ENCODE data around the gene FNIP1. TPM values are rescaled to one million over a fixed set of nuclear protein-coding genes. Genes with fewer than 3 reads are reported as not detected.

The FNIP1 gene
- total RNA-seq, 1 donor from 2014 or later, result 18.8 TPM

DNA sequence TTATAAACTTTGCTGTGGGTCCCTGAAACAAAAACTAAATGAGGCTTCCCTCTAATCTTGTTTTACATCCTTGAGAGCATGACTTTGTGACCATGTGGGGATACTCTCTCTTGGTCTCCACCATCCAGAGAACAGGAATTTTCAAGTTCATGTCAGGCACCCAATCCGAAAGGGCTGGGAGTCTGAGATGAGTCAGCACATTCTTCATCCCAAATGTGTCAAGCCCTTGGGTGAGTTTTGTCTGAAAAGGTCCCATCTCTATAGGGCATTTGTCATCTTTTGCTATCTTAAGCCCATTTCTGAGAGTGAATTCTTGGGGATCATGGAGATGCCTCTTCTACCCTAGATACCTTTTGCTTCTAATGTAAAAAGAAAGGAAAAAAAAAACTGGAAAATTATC lies 134.9 kb downstream of the FNIP1 start:
- Mint-ChIP-seq H3K36me3 (ENCODE audit: low read depth) (peaks cover 55% of the 10 kb centered on the region), H3K9me3 (peaks cover 25% of the 10 kb centered on the region), H3K27me3 (ENCODE audit: insufficient read depth) (no peaks in the 10 kb centered on the region), H3K27ac (no peak overlapping the region), H3K4me3 (no peak overlapping the region), H3K4me1 (ENCODE audit: low read depth) (no peaks in the 10 kb centered on the region)
- intact Hi-C loops (cut with micrococcal nuclease), result no loop called here
- no peak for DNase-seq (ENCODE audit: low spot score)

DNA sequence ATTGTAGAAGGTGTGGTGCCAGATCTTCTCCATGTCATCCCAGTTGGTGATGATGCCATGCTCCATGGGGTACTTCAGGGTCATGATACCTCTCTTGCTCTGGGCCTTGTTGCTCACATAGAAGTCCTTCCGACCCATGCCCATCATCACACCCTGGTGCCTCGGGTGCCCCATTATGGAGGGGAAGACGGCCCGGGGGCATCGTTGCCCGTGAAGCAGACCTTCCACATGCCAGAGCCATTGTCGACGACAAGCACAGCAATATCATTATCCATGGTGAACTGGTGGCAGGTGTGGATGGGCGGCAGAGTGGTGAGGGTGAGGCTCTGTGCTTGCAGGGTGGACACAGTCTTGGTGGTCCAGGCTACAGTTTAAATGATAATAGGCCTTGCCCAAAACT lies 137.0 kb downstream of the FNIP1 start:
- no peak overlapping the region for H3K27ac Mint-ChIP-seq
- peaks cover 10% of the 10 kb centered on the region for H3K4me1 Mint-ChIP-seq (ENCODE audit: low read depth)
- no peak overlapping the region for H3K4me3 Mint-ChIP-seq
- intact Hi-C loops (cut with micrococcal nuclease), result no loop called here
- H3K27me3 Mint-ChIP-seq (ENCODE audit: insufficient read depth), result no peaks in the 10 kb centered on the region
- peaks cover 25% of the 10 kb centered on the region for H3K9me3 Mint-ChIP-seq
- peaks cover 48% of the 10 kb centered on the region for H3K36me3 Mint-ChIP-seq (ENCODE audit: low read depth)
- DNase-seq (ENCODE audit: low spot score), result no peak

DNA sequence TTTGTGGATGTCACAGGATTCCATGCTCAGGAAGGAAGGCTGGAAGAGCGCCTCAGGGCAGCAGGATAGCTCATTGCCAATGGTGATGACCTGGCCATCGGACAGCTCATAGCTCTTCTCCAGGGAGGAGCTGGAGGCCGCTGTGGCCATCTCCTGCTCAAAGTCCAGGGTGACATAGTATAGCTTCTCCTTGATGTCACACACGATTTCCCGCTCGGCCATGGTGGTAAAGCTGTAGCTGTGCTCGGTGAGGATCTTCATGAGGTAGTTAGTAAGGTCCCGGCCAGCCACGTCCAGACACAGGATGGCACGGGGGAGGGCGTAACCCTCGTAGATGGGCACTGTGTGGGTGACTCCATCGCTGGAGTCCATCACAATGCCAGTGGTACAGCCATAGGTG lies 137.5 kb downstream of the FNIP1 start:
- DNase-seq (ENCODE audit: low spot score), result no peak
- peaks cover 51% of the 10 kb centered on the region for H3K36me3 Mint-ChIP-seq (ENCODE audit: low read depth)
- peaks cover 25% of the 10 kb centered on the region for H3K9me3 Mint-ChIP-seq
- intact Hi-C loops (cut with micrococcal nuclease), result no loop called here
- no peak overlapping the region for H3K27ac Mint-ChIP-seq
- H3K27me3 Mint-ChIP-seq (ENCODE audit: insufficient read depth), result no peaks in the 10 kb centered on the region
- H3K4me3 Mint-ChIP-seq, result no peak overlapping the region
- peaks cover 14% of the 10 kb centered on the region for H3K4me1 Mint-ChIP-seq (ENCODE audit: low read depth)

DNA sequence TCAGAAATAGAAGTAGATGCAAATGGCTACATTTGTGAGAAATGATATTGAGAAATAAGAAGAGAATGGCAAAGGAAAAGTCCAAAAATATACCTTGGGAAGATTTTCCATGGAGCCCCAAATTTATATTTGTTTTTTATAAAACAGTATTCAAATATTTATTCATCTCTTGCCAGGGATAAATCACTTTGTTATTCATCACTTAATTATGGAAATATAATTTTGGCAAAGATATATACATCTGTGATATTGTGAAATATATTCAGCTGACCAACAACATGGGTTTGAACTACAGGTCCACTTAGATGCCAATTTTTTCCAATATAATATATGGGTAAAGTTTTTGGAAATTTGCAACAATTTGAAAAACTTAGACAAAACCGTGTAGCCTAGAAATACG lies 142.0 kb downstream of the FNIP1 start:
- Mint-ChIP-seq H3K9me3 (peaks cover 5% of the 10 kb centered on the region), H3K27me3 (ENCODE audit: insufficient read depth) (no peaks in the 10 kb centered on the region), H3K36me3 (ENCODE audit: low read depth) (peaks cover 44% of the 10 kb centered on the region), H3K4me3 (no peak overlapping the region), H3K27ac (no peak overlapping the region), H3K4me1 (ENCODE audit: low read depth) (peaks cover 15% of the 10 kb centered on the region)
- no peak for DNase-seq (ENCODE audit: low spot score)
- intact Hi-C loops (cut with micrococcal nuclease), result no loop called here

DNA sequence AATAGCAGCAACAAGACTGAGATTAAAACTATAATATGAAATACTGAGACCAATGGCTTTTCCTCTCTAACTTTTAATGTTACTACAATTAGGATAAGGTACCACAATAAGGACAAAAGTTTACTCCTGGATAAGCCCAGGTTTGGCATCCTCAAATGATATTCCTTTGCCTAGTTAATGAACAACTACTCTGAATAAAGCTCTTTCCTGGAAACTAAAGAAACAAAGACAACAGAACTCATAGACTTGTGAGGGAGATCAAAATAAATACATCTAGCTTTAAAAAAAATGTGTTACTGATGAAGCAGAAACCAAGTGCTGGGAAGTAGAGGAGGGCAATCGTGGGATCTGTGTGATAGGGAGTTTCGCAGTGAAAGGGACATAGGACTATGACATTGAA lies 142.5 kb downstream of the FNIP1 start:
- H3K4me3 Mint-ChIP-seq, result no peak overlapping the region
- H3K4me1 Mint-ChIP-seq (ENCODE audit: low read depth), result peaks cover 15% of the 10 kb centered on the region
- DNase-seq (ENCODE audit: low spot score), result no peak
- peaks cover under 1% of the 10 kb centered on the region for H3K9me3 Mint-ChIP-seq
- H3K27me3 Mint-ChIP-seq (ENCODE audit: insufficient read depth), result no peaks in the 10 kb centered on the region
- peaks cover 41% of the 10 kb centered on the region for H3K36me3 Mint-ChIP-seq (ENCODE audit: low read depth)
- intact Hi-C loops (cut with micrococcal nuclease), result no loop called here
- no peak overlapping the region for H3K27ac Mint-ChIP-seq

- Mint-ChIP-seq H3K36me3 (ENCODE audit: low read depth) (peaks cover 49% of the 10 kb centered on the region), H3K27me3 (ENCODE audit: insufficient read depth) (no peaks in the 10 kb centered on the region), H3K4me1 (ENCODE audit: low read depth) (no peaks in the 10 kb centered on the region), H3K4me3 (no peak overlapping the region), H3K27ac (no peak overlapping the region), H3K9me3 (no peaks in the 10 kb centered on the region)
- intact Hi-C loops (cut with micrococcal nuclease), result no loop called here
- DNase-seq (ENCODE audit: low spot score), result no peak
Observed at GRCh38 chr5:131649161-131649560, 147.7 kb downstream of the FNIP1 start.

- Mint-ChIP-seq H3K4me1 (ENCODE audit: low read depth) (no peaks in the 10 kb centered on the region), H3K4me3 (no peak overlapping the region), H3K27me3 (ENCODE audit: insufficient read depth) (no peaks in the 10 kb centered on the region), H3K27ac (no peak overlapping the region), H3K9me3 (no peaks in the 10 kb centered on the region), H3K36me3 (ENCODE audit: low read depth) (peaks cover 45% of the 10 kb centered on the region)
- no peak for DNase-seq (ENCODE audit: low spot score)
- intact Hi-C loops (cut with micrococcal nuclease), result no loop called here
Observed at GRCh38 chr5:131647048-131647769, 149.6 kb downstream of the FNIP1 start.

GRCh38 chr5:131644822-131645221 lies 152.0 kb downstream of the FNIP1 start:
- Mint-ChIP-seq H3K9me3 (no peaks in the 10 kb centered on the region), H3K27ac (no peak overlapping the region), H3K4me3 (no peak overlapping the region), H3K36me3 (ENCODE audit: low read depth) (peaks cover 32% of the 10 kb centered on the region), H3K27me3 (ENCODE audit: insufficient read depth) (no peaks in the 10 kb centered on the region), H3K4me1 (ENCODE audit: low read depth) (peaks cover 9% of the 10 kb centered on the region)
- DNase-seq (ENCODE audit: low spot score), result no peak
- intact Hi-C loops (cut with micrococcal nuclease), result no loop called here

- no peak for DNase-seq (ENCODE audit: low spot score)
- intact Hi-C loops (cut with micrococcal nuclease), result no loop called here
- H3K4me1 Mint-ChIP-seq (ENCODE audit: low read depth), result peaks cover 14% of the 10 kb centered on the region
- H3K27me3 Mint-ChIP-seq (ENCODE audit: insufficient read depth), result no peaks in the 10 kb centered on the region
- H3K9me3 Mint-ChIP-seq, result no peaks in the 10 kb centered on the region
- no peak overlapping the region for H3K4me3 Mint-ChIP-seq
- no peak overlapping the region for H3K27ac Mint-ChIP-seq
- peaks cover 30% of the 10 kb centered on the region for H3K36me3 Mint-ChIP-seq (ENCODE audit: low read depth)
Observed at GRCh38 chr5:131644370-131644769, 152.4 kb downstream of the FNIP1 start.

GRCh38 chr5:131641494-131641893 lies 155.3 kb downstream of the FNIP1 start:
- Mint-ChIP-seq H3K36me3 (ENCODE audit: low read depth) (peaks cover 20% of the 10 kb centered on the region), H3K9me3 (no peaks in the 10 kb centered on the region), H3K27ac (no peak overlapping the region), H3K4me1 (ENCODE audit: low read depth) (peaks cover 19% of the 10 kb centered on the region), H3K27me3 (ENCODE audit: insufficient read depth) (no peaks in the 10 kb centered on the region), H3K4me3 (no peak overlapping the region)
- no peak for DNase-seq (ENCODE audit: low spot score)
- intact Hi-C loops (cut with micrococcal nuclease), result no loop called here

GRCh38 chr5:131640043-131640856 lies 156.6 kb downstream of the FNIP1 start:
- H3K4me1 Mint-ChIP-seq (ENCODE audit: low read depth), result peaks cover 29% of the 10 kb centered on the region
- no peak for DNase-seq (ENCODE audit: low spot score)
- no peaks in the 10 kb centered on the region for H3K27me3 Mint-ChIP-seq (ENCODE audit: insufficient read depth)
- H3K4me3 Mint-ChIP-seq, result peak overlapping the region; percentile 40
- H3K9me3 Mint-ChIP-seq, result no peaks in the 10 kb centered on the region
- peak overlapping the region; percentile 64 for H3K27ac Mint-ChIP-seq
- peaks cover 14% of the 10 kb centered on the region for H3K36me3 Mint-ChIP-seq (ENCODE audit: low read depth)
- intact Hi-C loops (cut with micrococcal nuclease), result no loop called here

- Mint-ChIP-seq H3K27ac (no peak overlapping the region), H3K9me3 (no peaks in the 10 kb centered on the region), H3K36me3 (ENCODE audit: low read depth) (peaks cover 10% of the 10 kb centered on the region), H3K4me3 (no peak overlapping the region), H3K27me3 (ENCODE audit: insufficient read depth) (no peaks in the 10 kb centered on the region), H3K4me1 (ENCODE audit: low read depth) (peaks cover 34% of the 10 kb centered on the region)
- no peak for DNase-seq (ENCODE audit: low spot score)
- intact Hi-C loops (cut with micrococcal nuclease), result loop anchor here (5.0 to 10.0 kb wide), 4 partner anchors 244 to 1416 kb away; partner anchors contain the start of gene HSPA4
Observed at GRCh38 chr5:131639148-131639547, 157.7 kb downstream of the FNIP1 start.

GRCh38 chr5:131637694-131638093 lies 159.1 kb downstream of the FNIP1 start:
- Mint-ChIP-seq H3K4me3 (no peak overlapping the region), H3K9me3 (no peaks in the 10 kb centered on the region), H3K27me3 (ENCODE audit: insufficient read depth) (no peaks in the 10 kb centered on the region), H3K4me1 (ENCODE audit: low read depth) (peaks cover 39% of the 10 kb centered on the region), H3K36me3 (ENCODE audit: low read depth) (peaks cover 11% of the 10 kb centered on the region), H3K27ac (no peak overlapping the region)
- no peak for DNase-seq (ENCODE audit: low spot score)
- intact Hi-C loops (cut with micrococcal nuclease), result loop anchor here (5.0 to 10.0 kb wide), 4 partner anchors 243 to 1417 kb away; partner anchors contain the start of gene HSPA4

Data from activated T-helper 1 cell treated with anti-CD3 and anti-CD28 coated beads, Interleukin-12 subunit alpha, Interleukin-12 subunit beta, Interleukin-2, Interleukin-4 antibody, amounts not matched to agents 30 ng/mL and 10 ng/mL and 1 ng/mL, durations not matched to agents 14 hours and 24 hours and 36 hours (primary cell).